Adrenal gland (tissue), 5 donors: Measurements from ENCODE around the gene POTEI.
"Not testable (repeated sequence)": the region's sequence is repeated elsewhere in the genome, so short reads cannot be mapped to it uniquely, and the experiment has no call there.

Source experiments
- CTCF ChIP-seq, 6 experiments: fragments of 450-650 bp in 4 of 6; fragments of 200-600 bp in 2 of 6; sonication (generic) in 1 of 6; IDR thresholded peaks; 1 replicate in 5 of 6; 2 replicates in 1 of 6; pipeline versions ENCODE4 v1.5.1 to v1.8.0; 2016 to 2021; ENCODE audit warnings: antibody characterized with exemption in 6 of 6, mild to moderate bottlenecking in 2 of 6, moderate library complexity in 1 of 6
- POLR2A ChIP-seq, 2 donors: fragments of 450-650 bp; IDR thresholded peaks; one replicate each; pipeline ENCODE4 v1.6.1; 2017; ENCODE audit warnings: antibody characterized with exemption in 2 of 2, mild to moderate bottlenecking in 2 of 2, moderate library complexity in 1 of 2
- donor health status: DM: no; HTN: no; CAD: no.

GRCh38 chr2:130453955-130454711 is 55.0 kb downstream of the POTEI start:
- not testable (repeated sequence) for TF ChIP-seq CTCF, POLR2A (IDR thresholded peaks at IDR 0.05)
